Right lobe of liver (tissue), 4 donors: ENCODE results near the gene RDH5.

ENCODE experiments used
- POLR2A ChIP-seq: fragments of 450-650 bp; IDR thresholded peaks from one replicate; pipeline ENCODE4 v1.6.1; 2017; ENCODE audit warnings: antibody characterized with exemption, mild to moderate bottlenecking
- TF ChIP-seq, protein P1 (sequence below), 4 donors: fragments of 200-600 bp in 3 of 4; fragments of 450-650 bp in 1 of 4; IDR thresholded peaks; one replicate each; pipeline versions ENCODE4 v1.5.1 to v1.8.0; 2016 to 2022; ENCODE audit warnings: antibody characterized with exemption in 4 of 4, mild to moderate bottlenecking in 2 of 4
- donor health status: DM: no; HTN: no; CAD: no.
- donor health status: DM: no; HTN: no; CAD: no.
- donor health status: DM: no; HTN: yes; CAD: no.

- TF ChIP-seq, protein P1, sequence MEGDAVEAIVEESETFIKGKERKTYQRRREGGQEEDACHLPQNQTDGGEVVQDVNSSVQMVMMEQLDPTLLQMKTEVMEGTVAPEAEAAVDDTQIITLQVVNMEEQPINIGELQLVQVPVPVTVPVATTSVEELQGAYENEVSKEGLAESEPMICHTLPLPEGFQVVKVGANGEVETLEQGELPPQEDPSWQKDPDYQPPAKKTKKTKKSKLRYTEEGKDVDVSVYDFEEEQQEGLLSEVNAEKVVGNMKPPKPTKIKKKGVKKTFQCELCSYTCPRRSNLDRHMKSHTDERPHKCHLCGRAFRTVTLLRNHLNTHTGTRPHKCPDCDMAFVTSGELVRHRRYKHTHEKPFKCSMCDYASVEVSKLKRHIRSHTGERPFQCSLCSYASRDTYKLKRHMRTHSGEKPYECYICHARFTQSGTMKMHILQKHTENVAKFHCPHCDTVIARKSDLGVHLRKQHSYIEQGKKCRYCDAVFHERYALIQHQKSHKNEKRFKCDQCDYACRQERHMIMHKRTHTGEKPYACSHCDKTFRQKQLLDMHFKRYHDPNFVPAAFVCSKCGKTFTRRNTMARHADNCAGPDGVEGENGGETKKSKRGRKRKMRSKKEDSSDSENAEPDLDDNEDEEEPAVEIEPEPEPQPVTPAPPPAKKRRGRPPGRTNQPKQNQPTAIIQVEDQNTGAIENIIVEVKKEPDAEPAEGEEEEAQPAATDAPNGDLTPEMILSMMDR (IDR thresholded peaks at IDR 0.05): no peak
- no peak for TF ChIP-seq POLR2A
These were observed 40.5 kb upstream of the RDH5 start for GRCh38 chr12:55679691-55680090.
